GM19452 (cell line): ENCODE measurements around the gene MYO1H.
"Not testable (repeated sequence)": the region's sequence is repeated elsewhere in the genome, so short reads cannot be mapped to it uniquely, and the experiment has no call there.

Experiments
- ATAC-seq: cut with Tn5 transposase; IDR thresholded peaks from one replicate; pipeline ENCODE4 v1.9.1; 2021; ENCODE audit not compliant: unreplicated experiment

The MYO1H gene

GRCh38 chr12:109406147-109406546, 58.4 kb downstream of the MYO1H start:
- not testable (repeated sequence) for ATAC-seq

- no peak for ATAC-seq
These were observed 71.3 kb downstream of the MYO1H start for GRCh38 chr12:109418848-109419480.

GRCh38 chr12:109421355-109422087, 73.8 kb downstream of the MYO1H start:
- ATAC-seq, result no peak

- ATAC-seq, result no peak
These were observed 74.6 kb downstream of the MYO1H start for GRCh38 chr12:109422251-109422650.

- ATAC-seq, result no peak
These were observed 75.7 kb downstream of the MYO1H start for GRCh38 chr12:109423392-109423791.

GRCh38 chr12:109428037-109428629, 80.4 kb downstream of the MYO1H start:
- no peak for ATAC-seq

GRCh38 chr12:109428804-109429203, 81.1 kb downstream of the MYO1H start:
- not testable (repeated sequence) for ATAC-seq

GRCh38 chr12:109430244-109430643, 82.5 kb downstream of the MYO1H start:
- no peak for ATAC-seq

GRCh38 chr12:109432431-109432830, 84.7 kb downstream of the MYO1H start:
- no peak for ATAC-seq

GRCh38 chr12:109432842-109433304, 85.2 kb downstream of the MYO1H start:
- ATAC-seq, result no peak

GRCh38 chr12:109433618-109434017, 85.9 kb downstream of the MYO1H start:
- ATAC-seq, result no peak

- no peak for ATAC-seq
These were observed 86.9 kb downstream of the MYO1H start for GRCh38 chr12:109434582-109434981.

- no peak for ATAC-seq
These were observed 87.9 kb downstream of the MYO1H start for GRCh38 chr12:109435428-109436187.

- no peak for ATAC-seq
These were observed 88.5 kb downstream of the MYO1H start for GRCh38 chr12:109436188-109436560.

GRCh38 chr12:109439181-109439580, 91.5 kb downstream of the MYO1H start:
- no peak for ATAC-seq

GRCh38 chr12:109439951-109440350, 92.3 kb downstream of the MYO1H start:
- ATAC-seq, result not testable (repeated sequence)

- ATAC-seq, result no peak
These were observed 93.3 kb downstream of the MYO1H start for GRCh38 chr12:109440851-109441490.

GRCh38 chr12:109443794-109444193, 96.1 kb downstream of the MYO1H start:
- ATAC-seq, result no peak

- no peak for ATAC-seq
These were observed 96.6 kb downstream of the MYO1H start for GRCh38 chr12:109444259-109444658.

- ATAC-seq, result no peak
These were observed 97.5 kb downstream of the MYO1H start for GRCh38 chr12:109445191-109445609.

- no peak for ATAC-seq
These were observed 99.2 kb downstream of the MYO1H start for GRCh38 chr12:109446869-109447268.
